B cell (primary cell): ENCODE data around the gene ZP2. TPM values are rescaled to one million over a fixed set of nuclear protein-coding genes. Genes with fewer than 3 reads are reported as not detected.

Experiments used
- ATAC-seq: fragments of 200-7000 bp; cut with Tn5 transposase; one replicate; pipeline ENCODE4 v1.10.0; 2021; ENCODE audit warnings: low read depth, mild to moderate bottlenecking, moderate number of reproducible peaks, moderate library complexity
- CTCF ChIA-PET: fragments of 350-600 bp; sonication (Branson Sonifier 250); formaldehyde crosslinking; loops from one replicate; lab custom pipeline; 2021; ENCODE audit warnings: antibody characterized with exemption, inconsistent platforms; lab: Charles Lee
- POLR2A ChIA-PET: fragments of 350-600 bp; sonication (Branson Sonifier 250); formaldehyde crosslinking; loops from one replicate; lab custom pipeline; 2021; ENCODE audit warnings: antibody characterized with exemption; lab: Charles Lee
- DNase-seq: peaks from one replicate; pipeline ENCODE4 v3.0.0; 2013
- H2AFZ ChIP-seq: 2 replicates; pipeline ENCODE4 v1.6.1; 2012; ENCODE audit warnings: mild to moderate bottlenecking, low read depth, low read length; ENCODE audit not compliant: insufficient read depth, poor library complexity, severe bottlenecking
- H3K27ac ChIP-seq, 2 donors: 1 replicate in 1 of 2; 2 replicates in 1 of 2; pipeline ENCODE4 v1.5.1; 2012 to 2013; ENCODE audit warnings: low read length in 2 of 2, mild to moderate bottlenecking in 2 of 2, moderate library complexity in 1 of 2
- H3K27me3 ChIP-seq, 4 experiments: fragments of 200-600 bp in 1 of 4; sonication (generic) in 1 of 4; replicated peaks in 1 of 4; 1 replicate in 2 of 4; 2 replicates in 2 of 4; pipeline versions ENCODE4 v1.6.1 to v1.7.0; 2013 to 2016; ENCODE audit warnings: low read length in 3 of 4, mild to moderate bottlenecking in 2 of 4, mixed read lengths in 1 of 4, moderate library complexity in 1 of 4; ENCODE audit not compliant: insufficient read depth in 4 of 4, control insufficient read depth in 3 of 4; ENCODE audit errors: control extremely low read depth in 1 of 4
- H3K36me3 ChIP-seq, 2 experiments: replicated peaks in 1 of 2; 1 replicate in 1 of 2; 2 replicates in 1 of 2; pipeline versions ENCODE4 v1.6.1 to v1.7.1; 2013; ENCODE audit warnings: low read length in 1 of 2; ENCODE audit not compliant: insufficient read depth in 2 of 2, control insufficient read depth in 1 of 2; ENCODE audit errors: control extremely low read depth in 1 of 2, extremely low read depth in 1 of 2
- H3K4me1 ChIP-seq, 2 donors: fragments of 200-600 bp in 1 of 2; sonication (generic) in 1 of 2; 1 replicate in 1 of 2; 2 replicates in 1 of 2; pipeline versions ENCODE4 v1.5.1 to v1.6.1; 2013 to 2017; ENCODE audit warnings: low read length in 2 of 2; ENCODE audit not compliant: control insufficient read depth in 2 of 2, insufficient read depth in 2 of 2
- H3K4me2 ChIP-seq: replicated peaks from 2 replicates; pipeline ENCODE3; 2012; ENCODE audit warnings: mild to moderate bottlenecking, low read depth, low read length; ENCODE audit not compliant: poor library complexity, severe bottlenecking
- H3K4me3 ChIP-seq, 5 experiments: fragments of 200-600 bp in 1 of 5; sonication (generic) in 1 of 5; 1 replicate in 3 of 5; 2 replicates in 2 of 5; pipeline versions ENCODE4 v1.5.1 to v1.7.0; 2011 to 2016; ENCODE audit warnings: low read length in 4 of 5, mild to moderate bottlenecking in 4 of 5, low read depth in 2 of 5, control low read depth in 1 of 5, moderate library complexity in 1 of 5; ENCODE audit not compliant: insufficient read depth in 1 of 5; ENCODE audit errors: control extremely low read depth in 1 of 5, extremely low read depth in 1 of 5
- H3K79me2 ChIP-seq: fragments of 200-600 bp; sonication (generic); one replicate; pipeline ENCODE4 v1.6.0; 2016; ENCODE audit warnings: low read length; ENCODE audit not compliant: control insufficient read depth, insufficient read depth
- H3K9ac ChIP-seq: fragments of 200-600 bp; sonication (generic); 2 replicates; pipeline ENCODE4 v1.6.1; 2017; ENCODE audit warnings: mild to moderate bottlenecking, low read length, moderate library complexity
- H3K9me3 ChIP-seq, 3 donors: one replicate each; pipeline versions ENCODE4 v1.6.1 to v1.7.1; 2013; ENCODE audit warnings: low read length in 2 of 3; ENCODE audit not compliant: control insufficient read depth in 2 of 3, insufficient read depth in 1 of 3; ENCODE audit errors: control extremely low read depth in 1 of 3
- H4K20me1 ChIP-seq: 2 replicates; pipeline ENCODE4 v1.6.0; 2012; ENCODE audit warnings: mild to moderate bottlenecking, low read length; ENCODE audit not compliant: insufficient read depth, control insufficient read depth, poor library complexity, severe bottlenecking
- H3K27ac Mint-ChIP-seq: one replicate; pipeline ENCODE4 v1.8.0; 2021; ENCODE audit warnings: mixed read lengths
- H3K27me3 Mint-ChIP-seq: one replicate; pipeline ENCODE4 v1.8.0; 2021; ENCODE audit warnings: mixed read lengths
- H3K4me1 Mint-ChIP-seq: one replicate; pipeline ENCODE4 v1.8.0; 2021; ENCODE audit warnings: mixed read lengths
- H3K4me3 Mint-ChIP-seq: one replicate; pipeline ENCODE4 v1.8.0; 2021; ENCODE audit warnings: mixed read lengths
- H3K9me3 Mint-ChIP-seq: one replicate; pipeline ENCODE4 v1.8.0; 2022; ENCODE audit warnings: mixed read lengths; ENCODE audit not compliant: insufficient read depth
- EZH2 ChIP-seq: IDR thresholded peaks from 2 replicates; pipeline ENCODE4 v1.6.1; 2012; ENCODE audit warnings: borderline replicate concordance, low read depth, mild to moderate bottlenecking, moderate library complexity, low read length; ENCODE audit not compliant: insufficient read depth, poor library complexity, severe bottlenecking
- WGBS: methylation state at CpG from one replicate; pipeline ENCODE4 v1.1.5; 2013; ENCODE audit warnings: missing lambda C conversion rate; ENCODE audit not compliant: insufficient coverage; 5-methylcytosine and 5-hydroxymethylcytosine counted together
- intact Hi-C: fragments of 100-400 bp; cut with micrococcal nuclease; formaldehyde crosslinking; loops from one replicate; pipeline ENCODE4 v1.10.0; 2022
- polyA plus RNA-seq: library from polyadenylated mRNA; depleted of rRNA; stranded (reverse); fragments of >200 nt; gene quantifications from 2 replicates; pipeline ENCODE4 v1.2.3, GENCODE V29; 2012
- total RNA-seq, 2 donors: library from RNA; stranded (reverse); fragments of 120-200 nt in 1 of 2; gene quantifications; 1 replicate in 1 of 2; 2 replicates in 1 of 2; pipeline versions ENCODE4 v1.2.3 to v1.2.4, GENCODE V29; 2013 to 2022
- TF ChIP-seq, protein P1 (sequence below): fragments of 200-600 bp; IDR thresholded peaks from one replicate; pipeline ENCODE4 v1.8.0; 2022; ENCODE audit warnings: antibody characterized with exemption, mild to moderate bottlenecking

Gene ZP2
- total and polyA plus RNA-seq, 2 donors (not counting 1 experiment from before 2014, with no cell fraction given), result not detected

DNA sequence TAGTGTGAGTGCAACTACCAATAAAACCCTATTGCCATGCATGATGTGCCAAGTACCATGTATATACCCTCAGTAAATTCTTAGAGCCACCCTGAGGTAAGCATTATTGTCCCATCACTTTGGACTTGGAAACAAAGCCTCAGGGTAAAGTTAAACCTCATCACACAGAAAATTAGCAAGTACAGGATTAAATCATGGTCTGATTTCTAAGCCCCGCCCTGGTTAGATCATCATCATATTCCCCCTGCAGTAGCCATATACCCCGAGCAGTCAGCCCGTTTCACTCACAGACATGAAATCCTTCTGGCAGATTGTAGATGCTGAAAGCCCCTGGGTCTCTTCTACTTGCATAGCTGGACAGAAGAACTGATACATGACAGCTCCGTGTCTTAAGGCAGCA is 4.8 kb downstream of the ZP2 start:
- ATAC-seq, result no peak
- intact Hi-C loops, result no loop called here

DNA sequence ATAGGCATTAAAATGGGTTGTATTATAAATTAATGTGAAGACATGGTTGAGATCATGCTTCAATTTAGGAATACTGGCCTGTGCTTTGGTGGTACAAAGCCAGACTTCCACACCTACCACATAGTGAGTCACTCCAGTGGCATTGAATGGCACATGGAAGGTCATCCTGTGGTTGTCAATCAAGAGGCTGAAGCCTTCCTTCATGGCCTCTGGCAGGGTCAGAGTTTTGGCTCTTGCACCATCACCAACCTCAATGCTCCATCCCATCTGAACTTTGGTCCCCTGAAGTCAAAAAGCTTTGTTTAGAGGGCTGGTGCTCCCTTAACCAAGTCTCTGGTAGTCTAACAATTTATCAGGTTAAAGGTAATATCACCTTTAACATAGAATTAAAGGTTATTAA is 6.1 kb downstream of the ZP2 start:
- Mint-ChIP-seq H3K4me1 (no peaks in the 10 kb centered on the region), H3K4me3 (no peak overlapping the region), H3K27me3 (peaks cover 26% of the 10 kb centered on the region), H3K9me3 (no peaks in the 10 kb centered on the region), H3K27ac (no peak overlapping the region)
- no peaks in the 10 kb centered on the region for H3K9me3 ChIP-seq
- ChIA-PET CTCF (no interaction called here), POLR2A (no interaction called here)
- no peak for DNase-seq
- H3K4me2 ChIP-seq, result no peak overlapping the region
- no peaks in the 10 kb centered on the region for H3K36me3 ChIP-seq
- TF ChIP-seq, protein P1, sequence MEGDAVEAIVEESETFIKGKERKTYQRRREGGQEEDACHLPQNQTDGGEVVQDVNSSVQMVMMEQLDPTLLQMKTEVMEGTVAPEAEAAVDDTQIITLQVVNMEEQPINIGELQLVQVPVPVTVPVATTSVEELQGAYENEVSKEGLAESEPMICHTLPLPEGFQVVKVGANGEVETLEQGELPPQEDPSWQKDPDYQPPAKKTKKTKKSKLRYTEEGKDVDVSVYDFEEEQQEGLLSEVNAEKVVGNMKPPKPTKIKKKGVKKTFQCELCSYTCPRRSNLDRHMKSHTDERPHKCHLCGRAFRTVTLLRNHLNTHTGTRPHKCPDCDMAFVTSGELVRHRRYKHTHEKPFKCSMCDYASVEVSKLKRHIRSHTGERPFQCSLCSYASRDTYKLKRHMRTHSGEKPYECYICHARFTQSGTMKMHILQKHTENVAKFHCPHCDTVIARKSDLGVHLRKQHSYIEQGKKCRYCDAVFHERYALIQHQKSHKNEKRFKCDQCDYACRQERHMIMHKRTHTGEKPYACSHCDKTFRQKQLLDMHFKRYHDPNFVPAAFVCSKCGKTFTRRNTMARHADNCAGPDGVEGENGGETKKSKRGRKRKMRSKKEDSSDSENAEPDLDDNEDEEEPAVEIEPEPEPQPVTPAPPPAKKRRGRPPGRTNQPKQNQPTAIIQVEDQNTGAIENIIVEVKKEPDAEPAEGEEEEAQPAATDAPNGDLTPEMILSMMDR, result no peak
- TF ChIP-seq EZH2, result no peak
- H3K9ac ChIP-seq, result no peak overlapping the region
- intact Hi-C loops, result no loop called here
- ATAC-seq, result no peak
- no peaks in the 10 kb centered on the region for H4K20me1 ChIP-seq
- peaks cover 0 to 8% (median 6%) of the 10 kb centered on the region in 4 experiments for H3K27me3 ChIP-seq
- H2AFZ ChIP-seq, result no peak overlapping the region
- H3K27ac ChIP-seq, result no peak overlapping the region
- H3K4me3 ChIP-seq, result no peak overlapping the region
- H3K79me2 ChIP-seq, result no peaks in the 10 kb centered on the region
- no peaks in the 10 kb centered on the region for H3K4me1 ChIP-seq

More for the DNA sequence above, 4.8 kb downstream of the ZP2 start:
- Mint-ChIP-seq H3K9me3 (no peaks in the 10 kb centered on the region), H3K4me1 (no peaks in the 10 kb centered on the region), H3K27me3 (peaks cover 24% of the 10 kb centered on the region), H3K4me3 (no peak overlapping the region), H3K27ac (no peak overlapping the region)
- no peaks in the 10 kb centered on the region for H3K9me3 ChIP-seq
- no peak overlapping the region for H3K27ac ChIP-seq
- 95% methylated on average over 4 of the region's 4 CpGs for WGBS
- H3K79me2 ChIP-seq, result no peaks in the 10 kb centered on the region
- ChIA-PET CTCF (no interaction called here), POLR2A (no interaction called here)
- DNase-seq, result no peak
- H3K4me3 ChIP-seq, result no peak overlapping the region
- no peaks in the 10 kb centered on the region for H3K4me1 ChIP-seq
- no peaks in the 10 kb centered on the region for H3K36me3 ChIP-seq
- H2AFZ ChIP-seq, result no peak overlapping the region
- H3K9ac ChIP-seq, result no peak overlapping the region
- no peak for TF ChIP-seq EZH2
- TF ChIP-seq, protein P1, result no peak
- H4K20me1 ChIP-seq, result no peaks in the 10 kb centered on the region
- peaks cover 0 to 9% (median 5%) of the 10 kb centered on the region in 4 experiments for H3K27me3 ChIP-seq
- no peak overlapping the region for H3K4me2 ChIP-seq
